Bronchial epithelial cell (primary cell): Measurements from ENCODE around the gene TGFBR2. TPM values are rescaled to one million over a fixed set of nuclear protein-coding genes. Genes with fewer than 3 reads are reported as not detected.
"Not testable (repeated sequence)": the region's sequence is repeated elsewhere in the genome, so short reads cannot be mapped to it uniquely, and the experiment has no call there.

Source experiments
- DNase-seq: peaks from one replicate; pipeline ENCODE4 v3.0.0-alpha.2; 2010; ENCODE audit warnings: low read depth
- FAIRE-seq: peaks from 2 replicates; lab custom pipeline; 2011; peaks lifted over from hg19 to GRCh38; lab: Jason Lieb, UNC
- H3K27me3 ChIP-seq: 2 replicates; pipeline ENCODE4 v1.5.1; 2011; ENCODE audit warnings: low read length; ENCODE audit not compliant: control insufficient read depth, insufficient read depth
- H3K36me3 ChIP-seq: 2 replicates; pipeline ENCODE4 v1.5.1; 2011; ENCODE audit warnings: low read length; ENCODE audit not compliant: control insufficient read depth, insufficient read depth
- H3K4me3 ChIP-seq: 2 replicates; pipeline ENCODE4 v1.5.1; 2011; ENCODE audit warnings: mild to moderate bottlenecking, low read depth, low read length, control low read depth
- CTCF ChIP-seq: IDR thresholded peaks from 2 replicates; pipeline ENCODE4 v1.5.1; 2011; ENCODE audit warnings: mild to moderate bottlenecking, moderate library complexity, low read length, control low read depth, inconsistent platforms; ENCODE audit not compliant: insufficient read depth, severe bottlenecking
- total RNA-seq: library from RNA; depleted of rRNA; stranded (reverse); fragments of >200 nt; gene quantifications from 2 replicates; pipeline ENCODE4 v1.2.1, GENCODE V29; 2014

The TGFBR2 gene
- total RNA-seq, 1 donor from 2014 or later: 25.5 TPM

- Histone ChIP-seq H3K27me3 (no peaks in the 10 kb centered on the region), H3K36me3 (no peaks in the 10 kb centered on the region), H3K4me3 (no peak overlapping the region)
- TF ChIP-seq CTCF: no peak
- no peak for FAIRE-seq
- no peak for DNase-seq
These were observed 58.5 kb downstream of the TGFBR2 start for GRCh38 chr3:30664884-30665283.

- no peaks in the 10 kb centered on the region for H3K27me3 ChIP-seq
- DNase-seq: no peak
- H3K36me3 ChIP-seq: no peaks in the 10 kb centered on the region
- no peak for TF ChIP-seq CTCF
- no peak overlapping the region for H3K4me3 ChIP-seq
- no peak for FAIRE-seq
These were observed 59.1 kb downstream of the TGFBR2 start for GRCh38 chr3:30665539-30665938.

- Histone ChIP-seq H3K27me3 (no peaks in the 10 kb centered on the region), H3K36me3 (peaks cover 2% of the 10 kb centered on the region), H3K4me3 (no peak overlapping the region)
- FAIRE-seq (no peak), DNase-seq (no peak)
- no peak for TF ChIP-seq CTCF
These were observed 60.3 kb downstream of the TGFBR2 start for GRCh38 chr3:30666572-30667279.

- no peak for DNase-seq
- Histone ChIP-seq H3K4me3 (no peak overlapping the region), H3K27me3 (no peaks in the 10 kb centered on the region), H3K36me3 (peaks cover 7% of the 10 kb centered on the region)
- no peak for FAIRE-seq
- no peak for TF ChIP-seq CTCF
These were observed 60.9 kb downstream of the TGFBR2 start for GRCh38 chr3:30667280-30667651.

- DNase-seq: no peak
- no peak for TF ChIP-seq CTCF
- Histone ChIP-seq H3K36me3 (peaks cover 13% of the 10 kb centered on the region), H3K27me3 (no peaks in the 10 kb centered on the region), H3K4me3 (no peak overlapping the region)
- no peak for FAIRE-seq
These were observed 61.7 kb downstream of the TGFBR2 start for GRCh38 chr3:30668051-30668609.

- not testable (repeated sequence) for DNase-seq, H3K27me3 ChIP-seq, FAIRE-seq, H3K4me3 ChIP-seq
- H3K36me3 ChIP-seq: peaks cover 13% of the 10 kb centered on the region
These were observed 63.0 kb downstream of the TGFBR2 start for GRCh38 chr3:30669360-30669934.
